ENCODE results near the gene EGFL8. TPM values are rescaled to one million over a fixed set of nuclear protein-coding genes. Genes with fewer than 3 reads are reported as not detected.
A peak's percentile ranks its signal among the peaks of the same experiment; 100 is the strongest.

EGFL8 gene
- total and polyA plus RNA-seq, 2 of the 8 experiments (the other 6 are each of a cell fraction or from before 2014, with no cell fraction given) = 5.0 to 9.2 TPM

DNA sequence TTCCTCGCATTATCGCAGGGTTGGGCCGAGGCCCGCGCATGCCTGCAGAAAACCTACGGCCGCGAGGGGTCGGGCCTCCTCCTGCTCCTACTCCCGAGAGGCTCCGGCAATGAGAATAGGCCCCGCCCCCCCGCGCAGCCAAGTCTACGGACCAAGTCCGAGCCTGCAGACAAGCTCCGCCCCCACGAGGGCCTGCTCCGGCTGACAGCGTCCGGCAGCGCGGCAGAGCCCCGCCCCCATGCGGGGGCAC lies 31.2 kb downstream of the EGFL8 start:
- no peaks in the 10 kb centered on the region for H3K9me3 ChIP-seq (ENCODE audit: insufficient read depth in 2 of 2, low read depth in 1 of 2, low read length in 1 of 2)
- no peak overlapping the region for H3K4ac ChIP-seq (replicated peaks; ENCODE audit: insufficient read length, low read depth, low read length)
- H3K14ac ChIP-seq (ENCODE audit: insufficient read length) = no peak overlapping the region
- peak overlapping the region; percentile 98 for H2BK5ac ChIP-seq (ENCODE audit: low read depth, low read length)
- no peak for FAIRE-seq
- POLR2A ChIA-PET (ENCODE audit: partially characterized antibody) = interaction anchor here (0.6 to 13.3 kb wide), 17 partner anchors 10 to 776 kb away, joined by 3 to 194 read pairs (median 4); partner anchors contain the start of genes AGPAT1, ATF6B, DXO and FKBPL
- H3K18ac ChIP-seq (ENCODE audit: extremely low read depth, low read length) = no peak overlapping the region
- no peaks in the 10 kb centered on the region for H4K20me1 ChIP-seq (replicated peaks in 1 of 2; ENCODE audit: control insufficient read depth in 1 of 2, insufficient read depth in 2 of 2, low read length in 2 of 2)
- no peak overlapping the region for H2BK15ac ChIP-seq (ENCODE audit: low read length)
- no peak overlapping the region for H2AK5ac ChIP-seq (ENCODE audit: low read depth, low read length)
- H4K8ac ChIP-seq (ENCODE audit: extremely low read depth, insufficient read depth, low read length) = no peak overlapping the region
- H2BK120ac ChIP-seq (replicated peaks; ENCODE audit: low read depth, low read length) = no peak overlapping the region
- H3K23ac ChIP-seq (ENCODE audit: insufficient read length) = no peak overlapping the region
- H3K79me2 ChIP-seq (ENCODE audit: control insufficient read depth in 1 of 2, insufficient read depth in 2 of 2, low read length in 2 of 2) = no peaks in the 10 kb centered on the region; a peak in 1 of 4 replicates
- H4K91ac ChIP-seq (replicated peaks; ENCODE audit: insufficient read length, low read length) = no peak overlapping the region
- CTCF ChIA-PET (ENCODE audit: partially characterized antibody) = interaction anchor here (0.6 to 1.3 kb wide), 9 partner anchors 16 to 521 kb away, joined by 3 to 5 read pairs (median 3); partner anchors contain the start of gene PRRT1
- WGBS, 2 experiments (ENCODE audit: extremely low coverage in 1 of 2, insufficient coverage in 1 of 2, insufficient read length in 1 of 2, insufficient replicate concordance in 2 of 2, low coverage in 1 of 2, low lambda C conversion rate in 2 of 2, missing lambda C conversion rate in 1 of 2) = 0% methylated on average over 12 of the region's 25 CpGs; no CpG with 5 or more reads in 1 of the 2 experiments
- DNase-seq (ENCODE audit: low read depth in 1 of 2, low spot score in 2 of 2) = peak; percentile 100
- H3K9ac ChIP-seq (replicated peaks in 1 of 4; ENCODE audit: extremely low read depth in 1 of 4, low read depth in 3 of 4, low read length in 3 of 4) = peak overlapping the region in 2 of 4 experiments; percentile 94 to 98; a peak in 3 of 7 replicates
- peak overlapping the region; percentile 89 to 97; a peak in 3 of 4 replicates for H3K4me2 ChIP-seq (ENCODE audit: insufficient read depth in 1 of 2, low read depth in 2 of 2, low read length in 2 of 2)
- H3K27me3 ChIP-seq (replicated peaks in 1 of 4; ENCODE audit: control insufficient read depth in 3 of 4, extremely low read depth in 1 of 4, insufficient read depth in 3 of 4, low read length in 3 of 4) = no peaks in the 10 kb centered on the region
- peak overlapping the region in 3 of 4 experiments; percentile 66 to 97 (median 79); a peak in 6 of 8 replicates for H3K4me3 ChIP-seq (ENCODE audit: extremely low read depth in 1 of 4, insufficient read depth in 2 of 4, low read depth in 3 of 4, low read length in 4 of 4)
- peaks cover 7% of the 10 kb centered on the region; the same call in 1 of the 2 replicates for H3K23me2 ChIP-seq (ENCODE audit: low read depth, low read length)
- H3K79me1 ChIP-seq (ENCODE audit: low read depth, low read length) = no peaks in the 10 kb centered on the region; the same call in 1 of the 2 replicates
- H3K27ac ChIP-seq (ENCODE audit: low read depth, low read length) = peak overlapping the region; percentile 86; the same call in 1 of the 2 replicates
- H2BK20ac ChIP-seq (ENCODE audit: low read length) = no peak overlapping the region
- H2BK12ac ChIP-seq (ENCODE audit: low read depth, low read length) = no peak overlapping the region
- H4K5ac ChIP-seq (ENCODE audit: insufficient read length, low read depth, low read length) = no peak overlapping the region
- H3K36me3 ChIP-seq (ENCODE audit: control insufficient read depth in 2 of 4, insufficient read depth in 4 of 4, low read length in 3 of 4) = no peaks in the 10 kb centered on the region
- H3K56ac ChIP-seq (replicated peaks; ENCODE audit: insufficient read length, low read depth, low read length) = no peak overlapping the region
- H3K4me1 ChIP-seq (replicated peaks in 1 of 4; ENCODE audit: control insufficient read depth in 3 of 4, insufficient read depth in 4 of 4, low read length in 3 of 4) = peaks cover 8 to 40% (median 24%) of the 10 kb centered on the region in 4 experiments
- H2AFZ ChIP-seq (ENCODE audit: low read length) = no peak overlapping the region
- TF ChIP-seq CBX8 (IDR thresholded peaks at IDR 0.05; ENCODE audit: borderline replicate concordance, low read depth, low read length) (no peak), SRF (IDR thresholded peaks at IDR 0.05; ENCODE audit: low read depth, low read length) (peak; percentile 65; the same call in 1 of the 2 replicates), RAD21 (IDR thresholded peaks at IDR 0.05 in 1 of 2, conservative IDR thresholded peaks at IDR 0.05 in 1 of 2; ENCODE audit: low read depth in 2 of 2, low read length in 2 of 2) (peak in 1 of 2 experiments; percentile 37; a peak in 2 of 4 replicates), YY1 (IDR thresholded peaks at IDR 0.05; ENCODE audit: low read depth, low read length) (no peak), NANOG (IDR thresholded peaks at IDR 0.05; ENCODE audit: insufficient read depth, low read depth, low read length, poor library complexity, severe bottlenecking) (peak; percentile 22), RFX5 (IDR thresholded peaks at IDR 0.05; ENCODE audit: borderline replicate concordance, low read depth, low read length) (no peak), EGR1 (IDR thresholded peaks at IDR 0.05; ENCODE audit: borderline replicate concordance, low read depth, low read length) (0 out of 2 replicates have a peak, but pooled peaks have one; percentile 91), TAF7 (optimal IDR thresholded peaks at IDR 0.05; ENCODE audit: borderline replicate concordance, low read depth, low read length) (no peak)
- TF ChIP-seq, protein P1, sequence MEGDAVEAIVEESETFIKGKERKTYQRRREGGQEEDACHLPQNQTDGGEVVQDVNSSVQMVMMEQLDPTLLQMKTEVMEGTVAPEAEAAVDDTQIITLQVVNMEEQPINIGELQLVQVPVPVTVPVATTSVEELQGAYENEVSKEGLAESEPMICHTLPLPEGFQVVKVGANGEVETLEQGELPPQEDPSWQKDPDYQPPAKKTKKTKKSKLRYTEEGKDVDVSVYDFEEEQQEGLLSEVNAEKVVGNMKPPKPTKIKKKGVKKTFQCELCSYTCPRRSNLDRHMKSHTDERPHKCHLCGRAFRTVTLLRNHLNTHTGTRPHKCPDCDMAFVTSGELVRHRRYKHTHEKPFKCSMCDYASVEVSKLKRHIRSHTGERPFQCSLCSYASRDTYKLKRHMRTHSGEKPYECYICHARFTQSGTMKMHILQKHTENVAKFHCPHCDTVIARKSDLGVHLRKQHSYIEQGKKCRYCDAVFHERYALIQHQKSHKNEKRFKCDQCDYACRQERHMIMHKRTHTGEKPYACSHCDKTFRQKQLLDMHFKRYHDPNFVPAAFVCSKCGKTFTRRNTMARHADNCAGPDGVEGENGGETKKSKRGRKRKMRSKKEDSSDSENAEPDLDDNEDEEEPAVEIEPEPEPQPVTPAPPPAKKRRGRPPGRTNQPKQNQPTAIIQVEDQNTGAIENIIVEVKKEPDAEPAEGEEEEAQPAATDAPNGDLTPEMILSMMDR (IDR thresholded peaks at IDR 0.05; ENCODE audit: control extremely low read depth in 1 of 3, insufficient read depth in 1 of 3, low read depth in 1 of 3, low read length in 3 of 3) = peak in 2 of 3 experiments; percentile 21 to 66; a peak in 2 of 4 replicates
- TF ChIP-seq, protein P2, sequence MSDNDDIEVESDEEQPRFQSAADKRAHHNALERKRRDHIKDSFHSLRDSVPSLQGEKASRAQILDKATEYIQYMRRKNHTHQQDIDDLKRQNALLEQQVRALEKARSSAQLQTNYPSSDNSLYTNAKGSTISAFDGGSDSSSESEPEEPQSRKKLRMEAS (IDR thresholded peaks at IDR 0.05) = peak; percentile 89

All from H1 (cell line).